AG08396 (cell line): ENCODE results near the gene MELTF.

Experiments used
- DNase-seq: peaks from one replicate; pipeline ENCODE4 v3.0.0; 2012; ENCODE audit warnings: low spot score, mixed read lengths

The MELTF gene

GRCh38 chr3:196994056-196994455 is 35.6 kb downstream of the MELTF start:
- no peak for DNase-seq

DNA sequence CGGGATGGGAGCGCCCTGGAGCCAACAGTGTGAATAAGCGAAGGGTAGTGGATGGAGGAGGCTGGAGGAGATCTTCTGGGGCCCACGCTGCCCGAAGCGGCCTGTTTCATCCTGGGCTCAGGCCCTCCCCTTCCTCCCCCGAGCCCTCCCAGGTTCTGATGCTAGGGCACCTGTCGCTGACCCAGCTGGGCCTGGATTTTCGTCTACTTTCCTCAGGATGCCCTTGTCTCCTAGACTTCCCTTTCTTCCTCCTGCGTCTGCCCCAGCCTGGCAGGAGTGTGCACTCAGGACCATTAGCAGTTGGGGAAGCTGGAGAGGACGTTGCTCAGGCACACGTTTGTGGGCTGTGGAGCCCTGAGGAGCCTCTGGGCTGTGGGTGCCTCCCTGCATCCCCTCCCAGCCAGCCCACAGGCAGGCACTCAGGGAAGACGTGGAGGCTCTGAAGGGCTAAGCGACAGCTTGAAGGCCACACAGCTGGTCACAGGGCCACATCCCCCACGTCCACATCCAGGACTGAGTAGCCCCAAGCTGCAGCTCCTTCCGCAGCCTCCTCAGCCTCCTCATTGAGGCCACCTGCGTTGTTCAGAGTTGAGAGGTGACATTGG is 37.1 kb downstream of the MELTF start:
- DNase-seq: no peak

DNA sequence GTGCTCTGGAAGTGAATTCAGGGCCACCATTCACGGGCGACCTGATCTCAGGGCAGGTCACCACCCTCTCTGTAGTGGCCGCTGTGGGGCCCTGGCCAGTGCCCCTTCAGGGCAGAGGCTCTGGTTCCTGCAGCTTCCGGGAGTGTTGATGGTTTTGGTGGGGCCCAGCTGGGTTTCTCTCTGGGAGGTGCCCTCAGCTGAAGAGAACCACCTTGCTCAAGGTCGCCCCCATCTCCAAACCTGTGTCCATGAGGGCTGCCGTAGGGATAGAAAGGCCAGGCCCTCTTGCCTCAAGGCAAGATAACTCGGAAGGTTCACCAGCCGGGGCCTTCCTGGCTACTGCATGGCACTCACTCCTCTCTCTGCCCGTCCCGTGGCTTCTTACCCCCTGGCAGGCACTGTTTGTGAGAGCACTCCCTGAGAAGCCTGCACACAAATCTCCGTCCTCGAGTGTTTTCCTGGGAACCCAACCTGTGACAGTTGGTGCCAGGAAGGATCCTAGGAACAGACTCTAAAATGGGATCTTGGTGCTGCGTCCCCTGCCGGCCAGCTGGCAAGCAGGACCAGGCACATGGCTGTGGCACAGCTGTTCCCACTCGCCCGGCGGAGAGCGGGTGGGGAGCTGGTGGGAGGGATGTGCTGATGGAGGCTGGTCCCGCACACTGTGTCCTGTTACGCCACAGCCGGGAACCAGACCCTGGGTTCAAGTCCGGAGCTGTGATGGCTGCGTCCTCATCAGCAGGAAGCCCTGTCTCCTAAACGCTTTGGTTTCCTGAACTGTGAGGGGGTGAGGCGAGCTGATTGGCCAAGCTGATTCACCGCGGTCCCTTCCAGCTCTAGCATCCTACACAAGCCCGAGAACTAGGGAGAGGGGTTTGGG is 37.8 kb downstream of the MELTF start:
- DNase-seq: no peak

- DNase-seq: no peak
Observed at GRCh38 chr3:196990601-196991007, 39.0 kb downstream of the MELTF start.

DNA sequence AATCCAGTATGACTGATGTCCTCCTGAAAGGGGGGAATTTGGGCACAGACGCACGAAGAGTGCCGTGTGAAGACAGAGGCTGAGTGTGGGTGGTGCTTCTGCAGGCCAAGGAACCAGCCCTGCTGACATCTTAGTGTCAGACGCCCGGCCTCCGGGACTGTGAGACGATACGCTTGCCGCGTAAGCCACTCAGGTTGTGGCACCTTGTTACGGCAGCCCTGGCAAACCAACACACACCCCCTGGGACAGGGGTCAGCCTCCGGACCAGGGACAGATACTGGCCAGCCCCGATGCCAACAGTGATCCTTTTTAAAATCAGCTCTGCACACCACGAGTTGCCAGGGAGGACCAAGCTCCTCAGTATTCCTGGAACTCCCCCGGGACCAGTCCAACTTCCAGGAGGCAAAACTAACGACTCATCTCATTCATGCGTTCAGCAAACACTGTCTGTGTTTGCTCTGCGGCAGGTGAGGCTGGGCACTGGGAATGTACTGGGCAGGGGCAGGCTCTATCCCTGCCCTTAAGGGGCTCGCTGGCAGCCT is 39.8 kb downstream of the MELTF start:
- DNase-seq: no peak

GRCh38 chr3:196988241-196989029 is 41.2 kb downstream of the MELTF start:
- DNase-seq: no peak

DNA sequence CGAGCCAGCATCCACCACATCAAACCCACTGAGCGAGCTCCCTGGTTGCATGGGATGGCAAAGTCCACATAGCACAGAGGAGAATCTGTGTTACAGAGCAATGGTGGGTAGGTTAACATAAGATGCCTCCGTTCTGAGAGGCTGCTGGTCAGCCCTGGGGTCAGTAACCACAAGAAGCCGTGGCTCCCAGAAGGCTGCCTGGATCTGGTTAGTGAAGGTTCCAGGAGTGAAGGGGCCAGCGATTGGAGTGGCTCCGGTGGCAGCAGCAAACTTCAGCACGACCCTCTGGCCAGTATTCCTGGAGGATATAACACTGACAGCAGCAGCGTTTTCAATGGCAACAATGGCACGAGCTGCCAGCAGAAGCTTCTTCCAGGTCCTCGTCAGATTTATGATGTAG is 42.6 kb downstream of the MELTF start:
- DNase-seq: no peak

GRCh38 chr3:196985954-196986885 is 43.4 kb downstream of the MELTF start:
- no peak for DNase-seq

- DNase-seq: no peak
Observed at GRCh38 chr3:196985298-196985697, 44.3 kb downstream of the MELTF start.

- no peak for DNase-seq
Observed at GRCh38 chr3:196983186-196983585, 46.4 kb downstream of the MELTF start.

DNA sequence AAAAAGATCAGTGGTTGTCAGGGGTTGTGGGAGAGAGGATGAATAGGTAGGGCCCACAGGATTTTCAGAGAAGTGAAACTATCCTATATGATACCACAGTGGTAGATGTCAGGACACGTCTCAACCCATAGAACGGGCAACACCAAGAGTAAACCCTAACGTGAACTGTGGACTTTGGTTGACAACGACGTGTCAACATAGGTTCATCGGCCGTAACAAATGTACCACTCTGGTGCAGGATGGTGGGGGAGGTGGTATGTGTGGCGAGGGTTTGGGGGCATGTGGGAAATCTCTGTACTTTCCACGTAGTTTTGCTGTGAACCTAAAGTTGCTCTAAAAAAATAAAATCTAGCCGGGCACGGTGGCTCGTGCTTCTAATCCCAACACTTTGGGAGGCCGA is 48.0 kb downstream of the MELTF start:
- no peak for DNase-seq

GRCh38 chr3:196979545-196979944 is 50.1 kb downstream of the MELTF start:
- DNase-seq: no peak

DNA sequence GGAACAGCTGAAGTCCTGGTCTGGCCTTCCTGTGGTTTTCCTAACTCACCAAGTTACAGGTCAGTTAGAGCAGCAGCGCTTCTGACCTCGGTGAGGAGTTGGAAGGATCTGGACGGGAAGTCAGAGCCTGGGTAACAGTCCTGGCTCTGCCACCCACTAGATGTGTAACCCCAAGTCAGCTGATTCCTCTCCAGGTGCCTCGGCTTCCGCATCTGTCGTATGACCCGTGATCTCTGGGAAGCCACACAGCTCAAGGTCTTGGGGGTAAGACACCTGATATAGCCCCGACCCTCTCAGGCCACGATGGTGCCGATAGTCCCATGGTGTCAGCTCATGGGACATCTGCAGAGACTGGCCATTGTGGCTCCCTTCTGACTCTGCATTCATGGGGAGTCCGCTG is 52.7 kb downstream of the MELTF start:
- DNase-seq: no peak

DNA sequence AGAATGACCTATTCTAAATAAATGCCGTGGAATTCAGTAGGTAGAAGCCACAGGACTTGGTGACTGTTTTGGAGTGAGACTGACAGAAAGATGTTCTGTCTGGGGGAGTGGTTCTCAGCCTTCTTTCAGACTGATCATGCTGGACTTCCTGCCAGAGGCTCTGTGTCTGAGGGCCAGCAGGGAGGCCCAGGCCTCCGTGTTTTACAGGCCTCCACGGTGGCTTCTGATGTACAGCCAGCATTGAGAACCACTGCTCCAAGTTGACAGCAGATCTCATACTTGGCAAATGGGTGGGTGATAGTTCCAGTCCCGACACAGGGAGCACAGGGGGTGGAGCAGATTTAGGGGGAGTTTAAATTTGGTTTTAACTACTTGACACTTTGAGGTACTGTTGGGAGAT is 54.3 kb downstream of the MELTF start:
- DNase-seq: no peak

DNA sequence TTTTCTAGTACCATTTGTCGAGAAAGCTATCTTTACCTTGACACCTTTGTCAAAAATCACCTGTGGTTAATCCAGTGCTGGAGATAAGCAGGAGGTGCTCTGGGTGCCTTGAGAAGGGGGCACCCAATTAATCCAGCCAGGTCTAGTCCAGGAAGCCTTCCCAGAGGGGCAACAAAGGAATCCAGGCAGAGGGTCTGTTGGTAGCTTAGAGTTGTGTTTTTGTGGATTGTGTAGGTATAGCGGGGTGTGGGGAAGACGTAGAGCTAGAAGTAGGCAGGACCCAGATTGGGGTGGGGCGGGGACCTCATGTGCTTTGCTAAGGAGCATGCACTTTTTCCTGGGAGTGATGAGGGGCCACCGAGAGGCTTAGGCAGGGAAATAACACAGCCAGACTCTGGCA is 55.0 kb downstream of the MELTF start:
- no peak for DNase-seq

DNA sequence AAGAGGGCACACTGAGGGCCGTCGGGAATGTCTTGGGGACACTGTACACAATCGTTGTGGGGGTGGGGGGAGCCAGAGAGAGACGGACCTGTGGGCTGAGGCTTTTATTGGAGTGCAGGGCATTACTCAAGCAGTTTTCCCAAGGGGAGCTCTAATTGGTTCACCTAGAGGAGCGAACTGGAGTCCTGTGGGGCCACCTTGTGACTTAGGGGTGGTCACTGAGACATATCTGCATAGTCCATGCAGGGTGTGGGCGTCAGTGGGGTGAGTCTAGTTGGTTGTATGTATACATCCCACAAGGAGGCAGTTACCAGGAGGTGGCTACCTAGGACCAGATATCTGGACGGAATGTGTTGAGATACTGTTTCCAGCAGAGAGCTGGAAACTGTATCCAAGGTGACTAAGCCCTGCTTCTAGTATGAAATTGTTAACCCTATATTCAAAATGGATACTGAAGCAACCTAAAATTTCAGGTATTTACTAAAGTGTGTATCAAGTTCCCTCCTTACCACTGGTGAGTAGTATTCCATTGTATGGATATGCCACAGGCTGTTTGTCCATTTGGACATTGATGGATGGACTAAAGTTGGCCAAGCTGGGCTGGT is 58.4 kb downstream of the MELTF start:
- DNase-seq: no peak

DNA sequence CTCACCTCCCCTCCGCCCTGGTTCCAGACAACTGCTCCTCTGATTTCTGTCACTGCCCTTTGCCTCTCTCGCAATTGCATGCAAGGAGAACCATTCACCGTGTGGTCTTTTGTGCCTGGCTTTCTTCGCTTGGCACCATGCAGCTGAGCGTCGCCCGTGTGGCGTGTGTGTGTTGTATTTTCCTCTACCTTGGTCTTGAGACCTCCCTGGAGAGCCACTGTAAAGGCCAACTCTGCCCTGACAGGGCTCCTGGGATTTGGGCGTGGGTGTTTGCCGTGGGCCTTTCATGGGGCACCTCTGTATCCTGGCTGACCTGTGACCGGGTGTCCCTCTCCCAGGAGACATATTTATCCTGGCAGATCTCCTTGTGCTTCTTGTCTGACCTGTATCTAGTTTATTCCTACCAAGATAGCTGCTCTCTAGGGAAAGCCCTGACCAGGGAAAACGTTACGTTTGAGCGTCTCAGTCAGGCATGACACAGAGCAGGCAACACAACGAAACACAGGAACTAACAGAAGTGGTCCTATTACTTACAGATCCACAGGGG is 59.0 kb downstream of the MELTF start:
- no peak for DNase-seq

DNA sequence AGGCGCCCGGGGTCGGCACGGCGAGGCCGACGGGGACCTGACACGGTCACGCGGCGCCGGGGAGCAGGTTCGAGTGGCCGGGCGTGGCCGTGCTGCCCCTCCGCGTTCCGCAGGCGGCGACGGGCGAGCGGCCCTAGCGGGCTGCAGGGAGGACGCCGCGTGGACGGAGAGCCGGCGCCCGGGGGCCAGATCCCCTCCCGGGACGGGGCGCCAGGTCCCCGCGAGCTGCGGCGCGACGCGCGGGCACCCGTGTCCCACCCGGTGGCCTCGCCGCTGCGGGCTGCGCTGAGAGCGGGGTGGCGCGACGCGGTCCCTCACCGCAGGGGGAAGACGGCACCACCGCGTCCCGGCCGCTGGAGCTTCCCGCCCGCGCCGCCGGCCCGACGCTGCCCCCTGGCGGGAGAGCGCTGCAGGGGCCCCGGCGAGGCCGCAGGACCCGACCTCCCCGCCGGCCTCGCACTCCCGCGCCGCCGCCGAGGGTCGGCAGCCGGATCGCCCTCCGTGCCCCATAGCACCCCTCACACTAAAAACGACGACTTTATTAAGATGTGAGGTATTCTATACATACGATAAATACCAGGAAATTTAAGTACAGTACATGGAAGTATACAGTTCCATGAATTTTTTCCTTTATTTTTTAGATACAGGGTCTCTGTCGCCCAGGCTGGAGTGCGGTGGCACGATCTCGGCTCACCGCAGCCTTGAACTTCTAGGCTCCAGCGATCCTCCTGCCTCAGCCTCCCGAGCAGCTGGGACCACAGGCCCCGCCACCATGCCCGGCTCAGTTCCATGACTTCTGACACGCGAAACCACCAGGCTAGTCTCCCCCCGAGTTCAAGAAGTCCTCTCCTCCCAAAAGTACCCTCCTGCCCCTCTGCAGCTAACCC is 59.7 kb downstream of the MELTF start:
- peak; percentile 93 for DNase-seq

DNA sequence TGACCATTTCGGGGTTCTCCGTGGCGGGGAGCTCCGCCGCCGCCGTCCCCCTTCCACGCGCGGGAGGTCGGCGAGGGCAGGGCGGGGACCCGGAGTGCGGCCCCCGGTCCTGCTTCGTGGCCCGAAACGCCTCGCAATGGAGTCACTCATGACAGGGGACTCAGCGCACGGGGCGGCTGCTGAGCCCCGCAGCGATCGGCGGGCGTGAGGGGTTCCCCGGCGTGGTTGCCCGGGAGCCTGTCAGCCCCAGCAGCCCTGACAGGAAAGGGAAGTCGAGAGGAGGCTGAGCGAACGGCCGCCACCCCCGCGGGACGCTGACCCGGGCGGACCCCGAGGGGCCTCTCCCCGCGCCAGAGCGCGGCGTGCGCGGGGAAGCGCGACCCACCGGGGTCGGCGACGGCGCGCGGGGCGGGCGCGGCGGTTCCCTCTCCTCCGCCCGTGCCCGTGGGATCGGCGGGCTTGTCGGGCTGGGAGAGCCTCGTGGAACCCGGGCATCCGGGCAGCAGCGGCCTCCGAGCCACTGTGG is 60.4 kb downstream of the MELTF start:
- DNase-seq: peak; percentile 58
